Fibroblast of skin of right quadriceps (primary cell): Measurements from ENCODE around the gene SDK1.

Source experiments
- DNase-seq: peaks from one replicate; pipeline ENCODE4 v3.0.0-alpha.2; 2013

Gene SDK1

GRCh38 chr7:3964980-3965606 is 664.0 kb downstream of the SDK1 start:
- DNase-seq = no peak

- DNase-seq = no peak
Measured at GRCh38 chr7:3965794-3966395, 664.8 kb downstream of the SDK1 start.

- DNase-seq = no peak
Measured at GRCh38 chr7:3968234-3968633, 667.2 kb downstream of the SDK1 start.

GRCh38 chr7:3969286-3969685 is 668.2 kb downstream of the SDK1 start:
- DNase-seq = no peak

- DNase-seq = no peak
Measured at GRCh38 chr7:3971323-3971722, 670.3 kb downstream of the SDK1 start.

GRCh38 chr7:3973264-3973663 is 672.2 kb downstream of the SDK1 start:
- no peak for DNase-seq

GRCh38 chr7:3974329-3974728 is 673.3 kb downstream of the SDK1 start:
- no peak for DNase-seq

GRCh38 chr7:3975371-3975770 is 674.3 kb downstream of the SDK1 start:
- no peak for DNase-seq

- DNase-seq = no peak
Measured at GRCh38 chr7:3977391-3977790, 676.3 kb downstream of the SDK1 start.

- no peak for DNase-seq
Measured at GRCh38 chr7:3978839-3979238, 677.8 kb downstream of the SDK1 start.

- DNase-seq = no peak
Measured at GRCh38 chr7:3979611-3980299, 678.7 kb downstream of the SDK1 start.

GRCh38 chr7:3980300-3980643 is 679.2 kb downstream of the SDK1 start:
- no peak for DNase-seq

GRCh38 chr7:3981281-3981680 is 680.2 kb downstream of the SDK1 start:
- no peak for DNase-seq

- no peak for DNase-seq
Measured at GRCh38 chr7:3984456-3984855, 683.4 kb downstream of the SDK1 start.

GRCh38 chr7:3986927-3987326 is 685.9 kb downstream of the SDK1 start:
- no peak for DNase-seq

GRCh38 chr7:3987426-3987927 is 686.4 kb downstream of the SDK1 start:
- no peak for DNase-seq

- no peak for DNase-seq
Measured at GRCh38 chr7:3989723-3990122, 688.7 kb downstream of the SDK1 start.

- DNase-seq = no peak
Measured at GRCh38 chr7:3991731-3992231, 690.7 kb downstream of the SDK1 start.

GRCh38 chr7:3992841-3993240 is 691.8 kb downstream of the SDK1 start:
- no peak for DNase-seq

- no peak for DNase-seq
Measured at GRCh38 chr7:3994764-3995163, 693.7 kb downstream of the SDK1 start.

- no peak for DNase-seq
Measured at GRCh38 chr7:3995187-3995586, 694.1 kb downstream of the SDK1 start.

- no peak for DNase-seq
Measured at GRCh38 chr7:3998060-3998459, 697.0 kb downstream of the SDK1 start.

- no peak for DNase-seq
Measured at GRCh38 chr7:4000139-4000538, 699.1 kb downstream of the SDK1 start.

- no peak for DNase-seq
Measured at GRCh38 chr7:4000934-4001333, 699.9 kb downstream of the SDK1 start.
